H1 (cell line): ENCODE results near the gene RAET1E. TPM values are rescaled to one million over a fixed set of nuclear protein-coding genes. Genes with fewer than 3 reads are reported as not detected.

ENCODE experiments used
- CTCF ChIA-PET: fragments of 300-600 bp; sonication (Branson Sonifier 250); formaldehyde crosslinking; loops from one replicate; lab custom pipeline; 2021; ENCODE audit not compliant: partially characterized antibody; lab: Charles Lee
- POLR2A ChIA-PET: fragments of 300-600 bp; sonication (Branson Sonifier 250); formaldehyde crosslinking; loops from one replicate; lab custom pipeline; 2021; ENCODE audit warnings: inconsistent platforms; ENCODE audit not compliant: partially characterized antibody; lab: Charles Lee
- DNase-seq, 2 experiments: peaks; one replicate each; pipeline versions ENCODE4 v3.0.0 to v3.0.0-alpha.2; 2010 to 2022; ENCODE audit warnings: low spot score in 2 of 2, low read depth in 1 of 2, mixed read lengths in 1 of 2
- FAIRE-seq: peaks from 2 replicates; lab custom pipeline; 2011; peaks lifted over from hg19 to GRCh38; lab: Jason Lieb, UNC
- H2AFZ ChIP-seq: 2 replicates; pipeline ENCODE4 v1.8.1; 2012; ENCODE audit warnings: low read length, inconsistent platforms
- H2AK5ac ChIP-seq: 2 replicates; pipeline ENCODE4 v1.6.1; 2013; ENCODE audit warnings: low read depth, low read length
- H2BK120ac ChIP-seq: replicated peaks from 2 replicates; pipeline ENCODE3; 2013; ENCODE audit warnings: low read depth, low read length, inconsistent platforms
- H2BK12ac ChIP-seq: 2 replicates; pipeline ENCODE4 v1.6.1; 2013; ENCODE audit warnings: low read depth, low read length
- H2BK15ac ChIP-seq: 2 replicates; pipeline ENCODE4 v1.6.1; 2013; ENCODE audit warnings: low read length
- H2BK20ac ChIP-seq: 2 replicates; pipeline ENCODE4 v1.6.1; 2013; ENCODE audit warnings: low read length
- H2BK5ac ChIP-seq: 2 replicates; pipeline ENCODE4 v1.6.1; 2013; ENCODE audit warnings: low read depth, low read length
- H3K14ac ChIP-seq: 2 replicates; pipeline ENCODE4 v1.6.1; 2013; ENCODE audit warnings: inconsistent platforms; ENCODE audit not compliant: insufficient read length
- H3K18ac ChIP-seq: 2 replicates; pipeline ENCODE4 v1.6.1; 2013; ENCODE audit warnings: low read length; ENCODE audit errors: extremely low read depth
- H3K23ac ChIP-seq: 2 replicates; pipeline ENCODE4 v1.6.1; 2013; ENCODE audit warnings: inconsistent platforms; ENCODE audit not compliant: insufficient read length
- H3K23me2 ChIP-seq: 2 replicates; pipeline ENCODE4 v1.6.1; 2013; ENCODE audit warnings: low read depth, low read length
- H3K27ac ChIP-seq: 2 replicates; pipeline ENCODE4 v1.6.1; 2011; ENCODE audit warnings: low read depth, low read length, inconsistent platforms
- H3K27me3 ChIP-seq, 4 experiments: replicated peaks in 1 of 4; 1 replicate in 1 of 4; 2 replicates in 3 of 4; pipeline versions ENCODE4 v1.6.1 to v1.8.1; 2011 to 2013; ENCODE audit warnings: low read length in 3 of 4, mild to moderate bottlenecking in 3 of 4, inconsistent platforms in 2 of 4, mixed read lengths in 2 of 4, moderate library complexity in 1 of 4; ENCODE audit not compliant: control insufficient read depth in 3 of 4, insufficient read depth in 3 of 4; ENCODE audit errors: extremely low read depth in 1 of 4
- H3K36me3 ChIP-seq, 4 experiments: 2 replicates each; pipeline versions ENCODE4 v1.6.1 to v1.8.1; 2011 to 2013; ENCODE audit warnings: mild to moderate bottlenecking in 4 of 4, low read length in 3 of 4, moderate library complexity in 2 of 4, control low read depth in 1 of 4, inconsistent platforms in 1 of 4; ENCODE audit not compliant: insufficient read depth in 4 of 4, control insufficient read depth in 2 of 4
- H3K4ac ChIP-seq: replicated peaks from 2 replicates; pipeline ENCODE3; 2013; ENCODE audit warnings: low read length, low read depth, mixed read lengths, inconsistent platforms; ENCODE audit not compliant: insufficient read length
- H3K4me1 ChIP-seq, 4 experiments: replicated peaks in 1 of 4; 1 replicate in 1 of 4; 2 replicates in 3 of 4; pipeline versions ENCODE4 v1.6.1 to v1.8.1; 2011 to 2013; ENCODE audit warnings: low read length in 3 of 4, inconsistent platforms in 2 of 4, mixed read lengths in 1 of 4; ENCODE audit not compliant: insufficient read depth in 4 of 4, control insufficient read depth in 3 of 4
- H3K4me2 ChIP-seq, 2 experiments: 2 replicates each; pipeline versions ENCODE4 v1.6.1 to v1.8.1; 2011 to 2013; ENCODE audit warnings: low read depth in 2 of 2, low read length in 2 of 2, control low read depth in 1 of 2, inconsistent platforms in 1 of 2, mild to moderate bottlenecking in 1 of 2; ENCODE audit not compliant: insufficient read depth in 1 of 2
- H3K4me3 ChIP-seq, 4 experiments: fragments of 200-600, 300-600 bp in 1 of 4; sonication (generic), shearing (Covaris generic), sonication (Bioruptor Twin) in 1 of 4; 2 replicates each; pipeline versions ENCODE4 v1.5.1 to v1.8.1; 2011 to 2016; ENCODE audit warnings: low read length in 4 of 4, low read depth in 3 of 4, control low read depth in 2 of 4, inconsistent platforms in 2 of 4, mild to moderate bottlenecking in 2 of 4, mixed read lengths in 1 of 4, moderate library complexity in 1 of 4; ENCODE audit not compliant: insufficient read depth in 2 of 4; ENCODE audit errors: extremely low read depth in 1 of 4
- H3K56ac ChIP-seq: replicated peaks from 2 replicates; pipeline ENCODE3; 2013; ENCODE audit warnings: low read depth, mild to moderate bottlenecking, mixed read lengths, low read length, inconsistent platforms; ENCODE audit not compliant: insufficient read length
- H3K79me1 ChIP-seq: 2 replicates; pipeline ENCODE4 v1.6.1; 2013; ENCODE audit warnings: low read depth, low read length, control low read depth
- H3K79me2 ChIP-seq, 2 experiments: 2 replicates each; pipeline versions ENCODE4 v1.6.1 to v1.8.1; 2012 to 2013; ENCODE audit warnings: low read length in 2 of 2, mild to moderate bottlenecking in 2 of 2, inconsistent platforms in 1 of 2; ENCODE audit not compliant: insufficient read depth in 2 of 2, control insufficient read depth in 1 of 2
- H3K9ac ChIP-seq, 4 experiments: replicated peaks in 1 of 4; 1 replicate in 1 of 4; 2 replicates in 3 of 4; pipeline versions ENCODE4 v1.6.1 to v1.8.1; 2011 to 2013; ENCODE audit warnings: low read depth in 3 of 4, low read length in 3 of 4, control low read depth in 2 of 4, mild to moderate bottlenecking in 2 of 4, moderate library complexity in 2 of 4, inconsistent platforms in 1 of 4; ENCODE audit errors: extremely low read depth in 1 of 4
- H3K9me3 ChIP-seq, 2 experiments: 2 replicates each; pipeline versions ENCODE4 v1.6.1 to v1.8.1; 2012 to 2013; ENCODE audit warnings: mild to moderate bottlenecking in 2 of 2, moderate library complexity in 2 of 2, control low read depth in 1 of 2, inconsistent platforms in 1 of 2, low read depth in 1 of 2, low read length in 1 of 2, mixed read lengths in 1 of 2; ENCODE audit not compliant: insufficient read depth in 2 of 2
- H4K20me1 ChIP-seq, 2 experiments: replicated peaks in 1 of 2; 2 replicates each; pipeline versions ENCODE3 to v1.8.1; 2011 to 2013; ENCODE audit warnings: inconsistent platforms in 2 of 2, low read length in 2 of 2, mild to moderate bottlenecking in 1 of 2; ENCODE audit not compliant: insufficient read depth in 2 of 2, control insufficient read depth in 1 of 2
- H4K5ac ChIP-seq: 2 replicates; pipeline ENCODE4 v1.6.1; 2013; ENCODE audit warnings: low read length, low read depth, mixed read lengths, inconsistent platforms; ENCODE audit not compliant: insufficient read length
- H4K8ac ChIP-seq: 2 replicates; pipeline ENCODE4 v1.8.0; 2013; ENCODE audit warnings: mild to moderate bottlenecking, moderate library complexity, low read length, inconsistent platforms; ENCODE audit not compliant: insufficient read depth; ENCODE audit errors: extremely low read depth
- H4K91ac ChIP-seq: replicated peaks from 2 replicates; pipeline ENCODE3; 2013; ENCODE audit warnings: low read length, mixed read lengths, inconsistent platforms; ENCODE audit not compliant: insufficient read length
- EGR1 ChIP-seq: IDR thresholded peaks from 2 replicates; pipeline ENCODE4 v1.6.1; 2011; ENCODE audit warnings: low read depth, low read length, borderline replicate concordance
- GABPA ChIP-seq: IDR thresholded peaks from 2 replicates; pipeline ENCODE4 v1.6.1; 2011; ENCODE audit warnings: mild to moderate bottlenecking, low read length, moderate library complexity, borderline replicate concordance; ENCODE audit not compliant: insufficient read depth
- GTF2F1 ChIP-seq: IDR thresholded peaks from 2 replicates; pipeline ENCODE4 v1.6.1; 2012; ENCODE audit warnings: low read depth, low read length, improper control_type of control experiment, borderline replicate concordance
- POLR2AphosphoS5 ChIP-seq: IDR thresholded peaks from 2 replicates; pipeline ENCODE4 v1.6.1; 2011; ENCODE audit warnings: low read depth, low read length
- SIX5 ChIP-seq: IDR thresholded peaks from 2 replicates; pipeline ENCODE4 v1.6.1; 2011; ENCODE audit warnings: mild to moderate bottlenecking, low read depth, low read length
- WGBS, 2 experiments: shearing (Covaris generic) in 1 of 2; methylation state at CpG; one replicate each; pipeline versions ENCODE4 v1.1.6 to v1.1.7; 2013 to 2015; ENCODE audit warnings: low lambda C conversion rate in 2 of 2, mixed read lengths in 2 of 2, inconsistent platforms in 1 of 2, low coverage in 1 of 2, missing lambda C conversion rate in 1 of 2; ENCODE audit not compliant: insufficient replicate concordance in 2 of 2, insufficient coverage in 1 of 2, insufficient read length in 1 of 2; ENCODE audit errors: extremely low coverage in 1 of 2, missing lambda C conversion rate in 1 of 2; 5-methylcytosine and 5-hydroxymethylcytosine counted together
- polyA plus RNA-seq, 7 experiments: library from polyadenylated mRNA; depleted of rRNA in 3 of 7; stranded (reverse) in 5 of 7; unstranded in 2 of 7; fragments of >200 nt in 5 of 7; fragments of 200-250 nt in 2 of 7; gene quantifications; 1 replicate in 5 of 7; 2 replicates in 1 of 7; 4 replicates in 1 of 7; pipeline versions ENCODE4 v1.2.1 to v1.2.3, GENCODE V29; 2011 to 2013; ENCODE audit warnings: missing spikeins in 2 of 7, mixed read lengths in 2 of 7
- total RNA-seq: library from RNA; stranded (reverse); fragmentation: NEBNext Ultra II Directional; extraction: Animal tissue kit (Norgen Biotek cat#: 25700); gene quantifications from 2 replicates; pipeline ENCODE4 v1.2.1, GENCODE V29; 2021
- TF ChIP-seq, protein P1 (sequence below): IDR thresholded peaks from 2 replicates; pipeline ENCODE4 v1.6.1; 2012; ENCODE audit warnings: low read length, inconsistent platforms

The RAET1E gene
- total and polyA plus RNA-seq, 2 of the 8 experiments (the other 6 are each of a cell fraction or from before 2014, with no cell fraction given), result not detected

DNA sequence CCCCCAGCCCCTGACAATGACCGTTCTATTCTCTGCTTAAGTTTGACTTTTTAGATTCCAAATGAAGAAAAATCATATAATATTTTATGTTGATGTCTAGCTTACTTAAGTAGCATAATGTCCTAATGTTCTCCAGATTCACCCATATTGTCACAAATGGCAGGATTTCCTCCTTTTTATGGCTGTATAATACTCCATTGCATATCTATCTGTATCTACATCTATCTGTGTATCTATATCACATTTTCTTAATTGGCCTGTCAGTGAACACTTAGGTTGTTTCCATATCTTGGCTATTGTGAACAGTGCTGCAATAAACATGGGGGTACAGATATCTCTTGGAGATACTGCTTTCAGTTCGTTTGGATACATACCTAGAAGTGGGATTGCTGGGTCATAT lies 26.7 kb downstream of the RAET1E start:
- DNase-seq (no peak), FAIRE-seq (no peak)
- Histone ChIP-seq H3K79me2 (no peaks in the 10 kb centered on the region), H2BK120ac (no peak overlapping the region), H3K27me3 (no peaks in the 10 kb centered on the region), H2BK15ac (no peak overlapping the region), H3K36me3 (no peaks in the 10 kb centered on the region), H2BK12ac (no peak overlapping the region), H2BK5ac (no peak overlapping the region), H3K4ac (no peak overlapping the region), H3K4me1 (peaks cover 0 to 8% (median under 1%) of the 10 kb centered on the region in 4 experiments; a peak in 2 of 7 replicates), H3K23me2 (no peaks in the 10 kb centered on the region), H3K4me3 (no peak overlapping the region), H3K9ac (no peak overlapping the region), H3K4me2 (no peak overlapping the region), H3K27ac (no peak overlapping the region), H3K14ac (no peak overlapping the region), H3K9me3 (no peaks in the 10 kb centered on the region), H3K79me1 (no peaks in the 10 kb centered on the region), H2AK5ac (no peak overlapping the region), H2BK20ac (no peak overlapping the region), H4K20me1 (no peaks in the 10 kb centered on the region), H4K8ac (no peak overlapping the region), H2AFZ (no peak overlapping the region), H4K91ac (no peak overlapping the region), H3K18ac (no peak overlapping the region), H3K56ac (no peak overlapping the region), H4K5ac (no peak overlapping the region), H3K23ac (no peak overlapping the region)
- ChIA-PET POLR2A (no interaction called here), CTCF (interaction anchor here (0.7 to 1.8 kb wide), 5 partner anchors 36 to 361 kb away, joined by 3 to 5 read pairs (median 3); no protein-coding TSS in a partner anchor)
- TF ChIP-seq GTF2F1 (no peak), EGR1 (no peak), GABPA (no peak), POLR2AphosphoS5 (no peak), SIX5 (no peak)
- TF ChIP-seq, protein P1, sequence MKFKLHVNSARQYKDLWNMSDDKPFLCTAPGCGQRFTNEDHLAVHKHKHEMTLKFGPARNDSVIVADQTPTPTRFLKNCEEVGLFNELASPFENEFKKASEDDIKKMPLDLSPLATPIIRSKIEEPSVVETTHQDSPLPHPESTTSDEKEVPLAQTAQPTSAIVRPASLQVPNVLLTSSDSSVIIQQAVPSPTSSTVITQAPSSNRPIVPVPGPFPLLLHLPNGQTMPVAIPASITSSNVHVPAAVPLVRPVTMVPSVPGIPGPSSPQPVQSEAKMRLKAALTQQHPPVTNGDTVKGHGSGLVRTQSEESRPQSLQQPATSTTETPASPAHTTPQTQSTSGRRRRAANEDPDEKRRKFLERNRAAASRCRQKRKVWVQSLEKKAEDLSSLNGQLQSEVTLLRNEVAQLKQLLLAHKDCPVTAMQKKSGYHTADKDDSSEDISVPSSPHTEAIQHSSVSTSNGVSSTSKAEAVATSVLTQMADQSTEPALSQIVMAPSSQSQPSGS, result no peak
- 86% methylated on average over 2 of the region's 2 CpGs; no CpG with 5 or more reads in 1 of the 2 experiments for WGBS, 2 experiments
